NCI-H1694 (cell line): ENCODE data around the gene KRTAP5-4.
"Not testable (repeated sequence)": the region's sequence is repeated elsewhere in the genome, so short reads cannot be mapped to it uniquely, and the experiment has no call there.

Experiments used
- DNase-seq: peaks from one replicate; lab custom pipeline; 2025; lab: John Stamatoyannopoulos, UW

Gene KRTAP5-4

GRCh38 chr11:1637628-1638027 lies 15.7 kb upstream of the KRTAP5-4 start:
- no peak for DNase-seq

- DNase-seq = no peak
Measured at GRCh38 chr11:1636291-1636950, 14.5 kb upstream of the KRTAP5-4 start.

- DNase-seq = no peak
Measured at GRCh38 chr11:1633864-1634263, 11.9 kb upstream of the KRTAP5-4 start.

- DNase-seq = no peak
Measured at GRCh38 chr11:1632053-1632714, 10.2 kb upstream of the KRTAP5-4 start.

- no peak for DNase-seq
Measured at GRCh38 chr11:1631066-1631568, 9.2 kb upstream of the KRTAP5-4 start.

- no peak for DNase-seq
Measured at GRCh38 chr11:1630271-1630670, 8.3 kb upstream of the KRTAP5-4 start.

- DNase-seq = no peak
Measured at GRCh38 chr11:1629326-1630185, 7.6 kb upstream of the KRTAP5-4 start, which contains the start of gene KRTAP5-5. TSS of gene KRTAP5-5 (plus strand) at chr11:1629775. CDS start at chr11:1629841, 66 bp downstream.

- no peak for DNase-seq
Measured at GRCh38 chr11:1628506-1629325, 6.8 kb upstream of the KRTAP5-4 start.

GRCh38 chr11:1625541-1625940 lies 3.6 kb upstream of the KRTAP5-4 start:
- no peak for DNase-seq

- DNase-seq = no peak
Measured at GRCh38 chr11:1624621-1625020, 2.7 kb upstream of the KRTAP5-4 start.

- no peak for DNase-seq
Measured at GRCh38 chr11:1623716-1624115, 1.8 kb upstream of the KRTAP5-4 start.

GRCh38 chr11:1619449-1619848 lies 2.5 kb downstream of the KRTAP5-4 start:
- no peak for DNase-seq

- no peak for DNase-seq
Measured at GRCh38 chr11:1618231-1618630, 3.7 kb downstream of the KRTAP5-4 start.

- no peak for DNase-seq
Measured at GRCh38 chr11:1608363-1608762, 13.6 kb downstream of the KRTAP5-4 start, which contains the start of gene KRTAP5-3. TSS of gene KRTAP5-3 (minus strand) at chr11:1608463. CDS start at chr11:1608385, 78 bp downstream.

GRCh38 chr11:1607901-1608300 lies 14.0 kb downstream of the KRTAP5-4 start:
- DNase-seq = not testable (repeated sequence)

GRCh38 chr11:1607156-1607845 lies 14.6 kb downstream of the KRTAP5-4 start:
- not testable (repeated sequence) for DNase-seq

- not testable (repeated sequence) for DNase-seq
Measured at GRCh38 chr11:1605923-1606322, 16.0 kb downstream of the KRTAP5-4 start.

- DNase-seq = no peak
Measured at GRCh38 chr11:1604711-1605110, 17.2 kb downstream of the KRTAP5-4 start.

- no peak for DNase-seq
Measured at GRCh38 chr11:1604181-1604580, 17.8 kb downstream of the KRTAP5-4 start.

- no peak for DNase-seq
Measured at GRCh38 chr11:1603629-1604028, 18.3 kb downstream of the KRTAP5-4 start.

GRCh38 chr11:1601663-1602062 lies 20.3 kb downstream of the KRTAP5-4 start:
- not testable (repeated sequence) for DNase-seq
